HepG2 (cell line): ENCODE measurements around the gene RAI14.

Experiments
- AHDC1 ChIP-seq: sonication (generic); formaldehyde crosslinking; IDR thresholded peaks from 2 replicates; pipeline ENCODE4 v1.5.1; 2020; ENCODE audit warnings: mild to moderate bottlenecking, missing genetic modification reagents, borderline replicate concordance
- GABPA ChIP-seq, 2 experiments: IDR thresholded peaks; 2 replicates each; pipeline ENCODE4 v1.6.1; 2011 to 2016; ENCODE audit warnings: low read depth in 2 of 2, low read length in 1 of 2, missing biosample characterization in 1 of 2, missing genetic modification characterization in 1 of 2
- NONO ChIP-seq, 2 experiments: fragments of 450-650 bp in 1 of 2; sonication (generic) in 1 of 2; formaldehyde crosslinking in 1 of 2; IDR thresholded peaks in 1 of 2; conservative IDR thresholded peaks in 1 of 2; 2 replicates each; pipeline versions ENCODE4 v1.6.1 to v1.8.0; 2017 to 2022; ENCODE audit warnings: mild to moderate bottlenecking in 1 of 2, missing genetic modification reagents in 1 of 2, moderate library complexity in 1 of 2
- TCF7L2 ChIP-seq: IDR thresholded peaks from 2 replicates; pipeline ENCODE4 v1.6.1; 2011; ENCODE audit warnings: mild to moderate bottlenecking, low read depth, low read length, moderate library complexity
- U2AF1 ChIP-seq: fragments of 200-400 bp; formaldehyde crosslinking; optimal IDR thresholded peaks from 2 replicates; pipeline ENCODE3; 2017; ENCODE audit warnings: mild to moderate bottlenecking, low read depth, low read length
- ZNF501 ChIP-seq: sonication (generic); formaldehyde crosslinking; IDR thresholded peaks from 2 replicates; pipeline ENCODE4 v1.5.1; 2020; ENCODE audit warnings: mild to moderate bottlenecking, moderate library complexity, missing genetic modification reagents
- ZNF580 ChIP-seq: IDR thresholded peaks from 2 replicates; pipeline ENCODE4 v1.6.1; 2016; ENCODE audit warnings: low read depth, borderline replicate concordance
- ZNF589 ChIP-seq: sonication (generic); formaldehyde crosslinking; conservative IDR thresholded peaks from 2 replicates; pipeline ENCODE4 v1.8.0; 2022; ENCODE audit warnings: mild to moderate bottlenecking, moderate library complexity, missing genetic modification reagents
- TF ChIP-seq, protein P1 (sequence below): sonication (generic); formaldehyde crosslinking; IDR thresholded peaks from 2 replicates; pipeline ENCODE4 v1.4.0; 2020; ENCODE audit warnings: missing genetic modification reagents
- TF ChIP-seq, protein P2 (sequence below): sonication (generic); formaldehyde crosslinking; IDR thresholded peaks from 2 replicates; pipeline ENCODE4 v1.5.1; 2020; ENCODE audit warnings: mild to moderate bottlenecking, missing genetic modification reagents, moderate library complexity
- TF ChIP-seq, protein P3 (sequence below): sonication (generic); formaldehyde crosslinking; IDR thresholded peaks from 2 replicates; pipeline ENCODE4 v1.5.0; 2020; ENCODE audit warnings: mild to moderate bottlenecking, missing genetic modification reagents, moderate library complexity

DNA sequence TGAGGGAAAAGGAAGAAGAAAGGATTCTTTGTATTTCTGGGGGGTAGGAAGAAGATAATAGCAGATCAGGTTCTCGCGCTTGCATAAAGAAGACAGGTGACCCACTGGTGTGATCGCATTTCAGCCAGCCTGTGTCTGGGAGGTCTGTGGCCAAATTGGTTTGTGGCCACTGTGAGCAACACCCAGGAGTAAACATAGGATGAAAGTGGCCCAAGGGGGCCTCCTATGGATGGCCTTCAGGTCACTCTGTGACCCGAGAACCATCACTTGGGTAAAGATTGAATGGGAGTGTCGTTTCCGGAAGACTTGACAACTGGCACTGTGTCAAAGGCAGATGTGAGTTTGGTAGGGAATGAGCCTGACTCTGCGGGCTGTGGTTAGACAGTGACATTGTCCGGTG is 34.2 kb downstream of the RAI14 start:
- TF ChIP-seq, protein P1, sequence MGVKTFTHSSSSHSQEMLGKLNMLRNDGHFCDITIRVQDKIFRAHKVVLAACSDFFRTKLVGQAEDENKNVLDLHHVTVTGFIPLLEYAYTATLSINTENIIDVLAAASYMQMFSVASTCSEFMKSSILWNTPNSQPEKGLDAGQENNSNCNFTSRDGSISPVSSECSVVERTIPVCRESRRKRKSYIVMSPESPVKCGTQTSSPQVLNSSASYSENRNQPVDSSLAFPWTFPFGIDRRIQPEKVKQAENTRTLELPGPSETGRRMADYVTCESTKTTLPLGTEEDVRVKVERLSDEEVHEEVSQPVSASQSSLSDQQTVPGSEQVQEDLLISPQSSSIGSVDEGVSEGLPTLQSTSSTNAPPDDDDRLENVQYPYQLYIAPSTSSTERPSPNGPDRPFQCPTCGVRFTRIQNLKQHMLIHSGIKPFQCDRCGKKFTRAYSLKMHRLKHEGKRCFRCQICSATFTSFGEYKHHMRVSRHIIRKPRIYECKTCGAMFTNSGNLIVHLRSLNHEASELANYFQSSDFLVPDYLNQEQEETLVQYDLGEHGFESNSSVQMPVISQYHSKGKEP (CRISPR knock-in tag) = no peak
- TF ChIP-seq U2AF1 (no peak), AHDC1 (no peak), TCF7L2 (no peak), GABPA (IDR thresholded peaks at IDR 0.05; ENCODE audit: low read depth, low read length) (no peak), GABPA (CRISPR knock-in tag; IDR thresholded peaks at IDR 0.05; ENCODE audit: low read depth) (no peak), ZNF580 (CRISPR knock-in tag) (no peak), NONO (IDR thresholded peaks at IDR 0.05) (no peak), NONO (CRISPR knock-in tag; conservative IDR thresholded peaks at IDR 0.05) (no peak), ZNF589 (CRISPR knock-in tag) (no peak), ZNF501 (CRISPR knock-in tag) (no peak)
- TF ChIP-seq, protein P2, sequence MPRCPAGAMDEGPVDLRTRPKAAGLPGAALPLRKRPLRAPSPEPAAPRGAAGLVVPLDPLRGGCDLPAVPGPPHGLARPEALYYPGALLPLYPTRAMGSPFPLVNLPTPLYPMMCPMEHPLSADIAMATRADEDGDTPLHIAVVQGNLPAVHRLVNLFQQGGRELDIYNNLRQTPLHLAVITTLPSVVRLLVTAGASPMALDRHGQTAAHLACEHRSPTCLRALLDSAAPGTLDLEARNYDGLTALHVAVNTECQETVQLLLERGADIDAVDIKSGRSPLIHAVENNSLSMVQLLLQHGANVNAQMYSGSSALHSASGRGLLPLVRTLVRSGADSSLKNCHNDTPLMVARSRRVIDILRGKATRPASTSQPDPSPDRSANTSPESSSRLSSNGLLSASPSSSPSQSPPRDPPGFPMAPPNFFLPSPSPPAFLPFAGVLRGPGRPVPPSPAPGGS (CRISPR knock-in tag) = no peak
- TF ChIP-seq, protein P3, sequence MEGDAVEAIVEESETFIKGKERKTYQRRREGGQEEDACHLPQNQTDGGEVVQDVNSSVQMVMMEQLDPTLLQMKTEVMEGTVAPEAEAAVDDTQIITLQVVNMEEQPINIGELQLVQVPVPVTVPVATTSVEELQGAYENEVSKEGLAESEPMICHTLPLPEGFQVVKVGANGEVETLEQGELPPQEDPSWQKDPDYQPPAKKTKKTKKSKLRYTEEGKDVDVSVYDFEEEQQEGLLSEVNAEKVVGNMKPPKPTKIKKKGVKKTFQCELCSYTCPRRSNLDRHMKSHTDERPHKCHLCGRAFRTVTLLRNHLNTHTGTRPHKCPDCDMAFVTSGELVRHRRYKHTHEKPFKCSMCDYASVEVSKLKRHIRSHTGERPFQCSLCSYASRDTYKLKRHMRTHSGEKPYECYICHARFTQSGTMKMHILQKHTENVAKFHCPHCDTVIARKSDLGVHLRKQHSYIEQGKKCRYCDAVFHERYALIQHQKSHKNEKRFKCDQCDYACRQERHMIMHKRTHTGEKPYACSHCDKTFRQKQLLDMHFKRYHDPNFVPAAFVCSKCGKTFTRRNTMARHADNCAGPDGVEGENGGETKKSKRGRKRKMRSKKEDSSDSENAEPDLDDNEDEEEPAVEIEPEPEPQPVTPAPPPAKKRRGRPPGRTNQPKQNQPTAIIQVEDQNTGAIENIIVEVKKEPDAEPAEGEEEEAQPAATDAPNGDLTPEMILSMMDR = no peak
